ENCODE data around the gene ALPL. TPM values are rescaled to one million over a fixed set of nuclear protein-coding genes. Genes with fewer than 3 reads are reported as not detected.

ALPL gene
- total and polyA plus RNA-seq, 8 donors = 2.9 to 12.0 (median 7.0) TPM; not detected in 2

DNA sequence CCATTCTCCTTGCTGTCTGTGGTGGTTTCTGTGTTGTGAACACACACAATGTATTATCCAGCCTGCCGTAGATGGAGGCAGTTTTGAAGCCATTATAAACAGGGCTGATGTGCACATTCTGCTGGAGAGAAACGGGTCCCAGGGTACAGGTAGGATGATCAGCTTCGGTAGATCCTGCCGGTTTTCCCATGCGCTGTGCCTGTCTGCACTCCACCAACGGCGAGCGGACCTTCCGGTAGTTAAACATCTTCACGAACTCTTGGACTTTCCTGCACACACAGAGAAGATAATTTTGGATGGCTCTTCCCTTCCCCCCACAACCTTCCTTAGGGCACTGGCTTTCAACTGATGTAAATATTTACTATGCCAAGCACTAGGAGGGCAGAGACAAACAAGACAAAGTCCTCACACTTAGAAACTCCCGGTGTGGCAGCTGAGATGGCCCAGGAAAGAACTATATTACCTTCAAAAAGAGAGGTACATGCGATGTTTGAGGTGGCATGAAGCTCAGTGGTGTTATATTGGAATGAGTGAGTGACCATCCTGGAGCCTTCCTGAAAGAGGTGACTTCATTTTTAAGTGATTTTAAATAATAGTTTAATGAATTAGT is 41.7 kb downstream of the ALPL start:
- DNase-seq = no peak
- TF ChIP-seq POLR2AphosphoS5 (IDR thresholded peaks at IDR 0.05) (no peak), EP300 (IDR thresholded peaks at IDR 0.05) (no peak), POLR2A (IDR thresholded peaks at IDR 0.05) (no peak), CTCF (IDR thresholded peaks at IDR 0.05) (no peak)
- no peaks in the 10 kb centered on the region for H3K36me3 ChIP-seq
- WGBS, 5 donors = 70 to 75% (median 71%) methylated on average over 12 of the region's 12 CpGs
- H3K27me3 ChIP-seq = peaks cover 0 to 36% (median 0%) of the 10 kb centered on the region in 3 donors
- H3K4me3 ChIP-seq = no peak overlapping the region
- intact Hi-C loops (cut with DNase I; ENCODE audit: low total_unique reads) = no loop called here
- no peaks in the 10 kb centered on the region for H3K4me1 ChIP-seq
- H3K27ac ChIP-seq = peak overlapping the region in 2 of 5 donors; percentile 18 to 49
- no peaks in the 10 kb centered on the region for H3K9me3 ChIP-seq

- Histone ChIP-seq H3K36me3 (no peaks in the 10 kb centered on the region), H3K27me3 (peaks cover 0 to 43% (median 0%) of the 10 kb centered on the region in 3 donors), H3K4me3 (no peak overlapping the region), H3K9me3 (no peaks in the 10 kb centered on the region), H3K27ac (peak overlapping the region in 2 of 5 donors; percentile 25 to 47), H3K4me1 (no peaks in the 10 kb centered on the region)
- TF ChIP-seq EP300 (IDR thresholded peaks at IDR 0.05) = no peak
- no peak for TF ChIP-seq POLR2A (IDR thresholded peaks at IDR 0.05)
- no peak for TF ChIP-seq POLR2AphosphoS5 (IDR thresholded peaks at IDR 0.05)
- no peak for TF ChIP-seq CTCF (IDR thresholded peaks at IDR 0.05)
- DNase-seq = no peak
- intact Hi-C loops (cut with DNase I; ENCODE audit: low total_unique reads) = no loop called here
- WGBS, 5 donors = 21 to 35% (median 29%) methylated on average over 1 of the region's 1 CpG
Observed at GRCh38 chr1:21552715-21553114, 43.5 kb downstream of the ALPL start.

GRCh38 chr1:21553116-21553926 is 44.1 kb downstream of the ALPL start:
- Histone ChIP-seq H3K9me3 (no peaks in the 10 kb centered on the region), H3K36me3 (no peaks in the 10 kb centered on the region), H3K4me3 (no peak overlapping the region), H3K27me3 (peaks cover 0 to 39% (median 0%) of the 10 kb centered on the region in 3 donors), H3K4me1 (no peaks in the 10 kb centered on the region), H3K27ac (peak overlapping the region in 2 of 5 donors; percentile 47 to 61)
- no peak for DNase-seq
- TF ChIP-seq CTCF (IDR thresholded peaks at IDR 0.05) (no peak), POLR2A (IDR thresholded peaks at IDR 0.05) (no peak), POLR2AphosphoS5 (IDR thresholded peaks at IDR 0.05) (no peak), EP300 (IDR thresholded peaks at IDR 0.05) (no peak)
- WGBS, 5 donors = 61 to 78% (median 73%) methylated on average over 8 of the region's 8 CpGs
- intact Hi-C loops (cut with DNase I; ENCODE audit: low total_unique reads) = no loop called here

- no peak for DNase-seq
- 77 to 80% (median 78%) methylated on average over 5 of the region's 5 CpGs for WGBS, 5 donors
- H3K9me3 ChIP-seq = no peaks in the 10 kb centered on the region
- no peak for TF ChIP-seq CTCF (IDR thresholded peaks at IDR 0.05)
- no peak for TF ChIP-seq POLR2A (IDR thresholded peaks at IDR 0.05)
- TF ChIP-seq POLR2AphosphoS5 (IDR thresholded peaks at IDR 0.05) = no peak
- TF ChIP-seq EP300 (IDR thresholded peaks at IDR 0.05) = no peak
- intact Hi-C loops (cut with DNase I; ENCODE audit: low total_unique reads) = no loop called here
- H3K4me3 ChIP-seq = no peak overlapping the region
- H3K4me1 ChIP-seq = no peaks in the 10 kb centered on the region
- H3K27ac ChIP-seq = no peak overlapping the region
- H3K36me3 ChIP-seq = no peaks in the 10 kb centered on the region
- peaks cover 0 to 41% (median 0%) of the 10 kb centered on the region in 3 donors for H3K27me3 ChIP-seq
Observed at GRCh38 chr1:21559788-21560567, 50.8 kb downstream of the ALPL start.

Measured in stomach (tissue), 9 donors.